Hepatocyte (in vitro differentiated cells): ENCODE results near the gene RAVER1. TPM values are rescaled to one million over a fixed set of nuclear protein-coding genes. Genes with fewer than 3 reads are reported as not detected.
"Not testable (repeated sequence)": the region's sequence is repeated elsewhere in the genome, so short reads cannot be mapped to it uniquely, and the experiment has no call there.

Source experiments
- DNase-seq: peaks from one replicate; pipeline ENCODE4 v3.0.0-alpha.2; 2016; ENCODE audit warnings: low spot score
- H2AFZ ChIP-seq: fragments of 200-600 bp; sonication (generic); 2 replicates; pipeline ENCODE4 v1.6.0; 2016; ENCODE audit warnings: antibody characterized with exemption, mild to moderate bottlenecking
- H3K27ac ChIP-seq: fragments of 200-600 bp; sonication (generic); 2 replicates; pipeline ENCODE4 v1.5.1; 2016; ENCODE audit warnings: mild to moderate bottlenecking
- H3K27me3 ChIP-seq: fragments of 200-600 bp; sonication (generic); 2 replicates; pipeline ENCODE4 v1.6.1; 2016
- H3K36me3 ChIP-seq: fragments of 200-600 bp; sonication (generic); replicated peaks from 2 replicates; pipeline ENCODE4 v1.5.1; 2016; ENCODE audit warnings: low read depth; ENCODE audit not compliant: insufficient read depth
- H3K4me1 ChIP-seq: fragments of 200-600 bp; sonication (generic); 2 replicates; pipeline ENCODE4 v1.5.1; 2016; ENCODE audit warnings: mild to moderate bottlenecking, moderate library complexity; ENCODE audit not compliant: insufficient read depth
- H3K4me2 ChIP-seq: fragments of 200-600 bp; sonication (generic); 2 replicates; pipeline ENCODE4 v1.6.0; 2016
- H3K4me3 ChIP-seq: fragments of 200-600 bp; sonication (generic); 2 replicates; pipeline ENCODE4 v1.5.1; 2016; ENCODE audit warnings: mild to moderate bottlenecking
- H3K79me2 ChIP-seq: fragments of 200-600 bp; sonication (generic); 2 replicates; pipeline ENCODE4 v1.6.0; 2017; ENCODE audit warnings: mild to moderate bottlenecking
- H3K9me2 ChIP-seq: fragments of 200-600 bp; sonication (generic); replicated peaks from 2 replicates; pipeline ENCODE4 v1.6.0; 2017; ENCODE audit warnings: mild to moderate bottlenecking; ENCODE audit not compliant: insufficient read depth
- H3K9me3 ChIP-seq: fragments of 200-600 bp; sonication (generic); 2 replicates; pipeline ENCODE4 v1.5.1; 2016; ENCODE audit warnings: low read depth, mild to moderate bottlenecking
- H4K20me1 ChIP-seq: fragments of 200-600 bp; sonication (generic); 2 replicates; pipeline ENCODE4 v1.6.0; 2016; ENCODE audit warnings: mild to moderate bottlenecking; ENCODE audit not compliant: insufficient read depth, poor library complexity, severe bottlenecking
- EZH2 ChIP-seq: fragments of 200-600 bp; sonication (generic); IDR thresholded peaks from 2 replicates; pipeline ENCODE4 v1.6.1; 2016; ENCODE audit warnings: antibody characterized with exemption, mild to moderate bottlenecking, borderline replicate concordance
- EZH2phosphoT487 ChIP-seq: fragments of 200-600 bp; sonication (generic); IDR thresholded peaks from one replicate; pipeline ENCODE4 v1.6.1; 2018; ENCODE audit warnings: antibody characterized with exemption, mild to moderate bottlenecking, low read depth, moderate library complexity; ENCODE audit not compliant: unreplicated experiment, severe bottlenecking
- WGBS: methylation state at CpG from one replicate; pipeline ENCODE4 v1.1.6; 2016; ENCODE audit warnings: low lambda C conversion rate; ENCODE audit errors: missing lambda C conversion rate; 5-methylcytosine and 5-hydroxymethylcytosine counted together
- polyA plus RNA-seq: library from polyadenylated mRNA; unstranded; fragments of >200 nt; fragmentation: Nextera tagmentation; extraction: Ambion mirVana; gene quantifications from 2 replicates; pipeline ENCODE4 v1.2.1, GENCODE V29; 2016
- total RNA-seq: library from RNA; depleted of rRNA; stranded (reverse); fragments of >200 nt; gene quantifications from 2 replicates; pipeline ENCODE4 v1.2.3, GENCODE V29; 2014
- TF ChIP-seq, protein P1 (sequence below): fragments of 200-600 bp; sonication (generic); IDR thresholded peaks from 2 replicates; pipeline ENCODE4 v1.5.1; 2016; ENCODE audit warnings: antibody characterized with exemption, mild to moderate bottlenecking; ENCODE audit not compliant: poor library complexity

RAVER1 gene
- total and polyA plus RNA-seq, 2 experiments from 2014 or later, result 16.4 to 42.0 TPM

DNA sequence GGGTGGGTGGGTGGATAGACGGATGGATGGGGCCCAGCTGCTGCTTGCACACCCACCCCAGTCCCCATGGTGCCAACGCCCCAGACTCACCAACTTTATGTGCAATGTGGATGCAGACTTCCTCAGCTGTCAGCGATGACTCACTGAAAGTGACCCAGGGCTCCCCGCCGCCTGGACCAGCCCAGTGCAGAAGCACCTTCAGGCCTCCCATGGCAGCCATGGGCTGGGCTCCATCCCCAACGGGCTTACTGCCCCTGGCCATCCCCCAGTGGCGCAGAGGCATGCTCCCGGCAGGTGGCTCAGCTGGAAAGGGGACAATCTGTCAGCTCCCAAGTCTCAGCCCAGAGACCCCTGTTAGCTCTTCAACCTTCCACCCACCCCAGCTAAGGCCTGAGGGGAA, 44.8 kb upstream of the RAVER1 start:
- H3K9me3 ChIP-seq, result no peaks in the 10 kb centered on the region
- no peak overlapping the region for H2AFZ ChIP-seq
- no peak for DNase-seq
- WGBS, result 96% methylated on average over 7 of the region's 8 CpGs
- no peak overlapping the region for H3K4me3 ChIP-seq
- H3K36me3 ChIP-seq, result no peaks in the 10 kb centered on the region
- TF ChIP-seq, protein P1, sequence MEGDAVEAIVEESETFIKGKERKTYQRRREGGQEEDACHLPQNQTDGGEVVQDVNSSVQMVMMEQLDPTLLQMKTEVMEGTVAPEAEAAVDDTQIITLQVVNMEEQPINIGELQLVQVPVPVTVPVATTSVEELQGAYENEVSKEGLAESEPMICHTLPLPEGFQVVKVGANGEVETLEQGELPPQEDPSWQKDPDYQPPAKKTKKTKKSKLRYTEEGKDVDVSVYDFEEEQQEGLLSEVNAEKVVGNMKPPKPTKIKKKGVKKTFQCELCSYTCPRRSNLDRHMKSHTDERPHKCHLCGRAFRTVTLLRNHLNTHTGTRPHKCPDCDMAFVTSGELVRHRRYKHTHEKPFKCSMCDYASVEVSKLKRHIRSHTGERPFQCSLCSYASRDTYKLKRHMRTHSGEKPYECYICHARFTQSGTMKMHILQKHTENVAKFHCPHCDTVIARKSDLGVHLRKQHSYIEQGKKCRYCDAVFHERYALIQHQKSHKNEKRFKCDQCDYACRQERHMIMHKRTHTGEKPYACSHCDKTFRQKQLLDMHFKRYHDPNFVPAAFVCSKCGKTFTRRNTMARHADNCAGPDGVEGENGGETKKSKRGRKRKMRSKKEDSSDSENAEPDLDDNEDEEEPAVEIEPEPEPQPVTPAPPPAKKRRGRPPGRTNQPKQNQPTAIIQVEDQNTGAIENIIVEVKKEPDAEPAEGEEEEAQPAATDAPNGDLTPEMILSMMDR, result no peak
- TF ChIP-seq EZH2 (no peak), EZH2phosphoT487 (no peak)
- no peaks in the 10 kb centered on the region for H4K20me1 ChIP-seq
- no peaks in the 10 kb centered on the region for H3K27me3 ChIP-seq
- H3K4me2 ChIP-seq, result no peak overlapping the region
- H3K79me2 ChIP-seq, result peaks cover 13% of the 10 kb centered on the region
- no peak overlapping the region for H3K27ac ChIP-seq
- H3K9me2 ChIP-seq, result no peaks in the 10 kb centered on the region
- H3K4me1 ChIP-seq, result no peaks in the 10 kb centered on the region

- not testable (repeated sequence) for H3K4me3 ChIP-seq, H3K36me3 ChIP-seq, DNase-seq, H3K9me3 ChIP-seq, H3K27me3 ChIP-seq, H4K20me1 ChIP-seq, H3K4me2 ChIP-seq, H3K4me1 ChIP-seq, H3K27ac ChIP-seq, H2AFZ ChIP-seq, H3K9me2 ChIP-seq
- WGBS, result 95% methylated on average over 2 of the region's 2 CpGs
- peaks cover 13% of the 10 kb centered on the region for H3K79me2 ChIP-seq
Observed at GRCh38 chr19:10377140-10377640, 43.9 kb upstream of the RAVER1 start.

GRCh38 chr19:10374931-10375330, 41.6 kb upstream of the RAVER1 start:
- H3K27me3 ChIP-seq, result no peaks in the 10 kb centered on the region
- H3K27ac ChIP-seq, result no peak overlapping the region
- H3K4me2 ChIP-seq, result no peak overlapping the region
- H3K9me3 ChIP-seq, result no peaks in the 10 kb centered on the region
- no peaks in the 10 kb centered on the region for H3K9me2 ChIP-seq
- no peaks in the 10 kb centered on the region for H3K4me1 ChIP-seq
- WGBS, result 95% methylated on average over 5 of the region's 5 CpGs
- H4K20me1 ChIP-seq, result no peaks in the 10 kb centered on the region
- H2AFZ ChIP-seq, result no peak overlapping the region
- no peak overlapping the region for H3K4me3 ChIP-seq
- H3K79me2 ChIP-seq, result peaks cover 11% of the 10 kb centered on the region
- DNase-seq, result no peak
- no peak for TF ChIP-seq EZH2
- H3K36me3 ChIP-seq, result no peaks in the 10 kb centered on the region

- no peaks in the 10 kb centered on the region for H3K9me3 ChIP-seq
- TF ChIP-seq, protein P1, result no peak
- TF ChIP-seq EZH2, result no peak
- no peak for TF ChIP-seq EZH2phosphoT487
- no peak overlapping the region for H3K27ac ChIP-seq
- no peak overlapping the region for H3K4me3 ChIP-seq
- H3K79me2 ChIP-seq, result no peaks in the 10 kb centered on the region
- no peaks in the 10 kb centered on the region for H3K36me3 ChIP-seq
- 93% methylated on average over 3 of the region's 3 CpGs for WGBS
- no peaks in the 10 kb centered on the region for H3K9me2 ChIP-seq
- no peak overlapping the region for H2AFZ ChIP-seq
- H3K4me2 ChIP-seq, result no peak overlapping the region
- no peaks in the 10 kb centered on the region for H3K4me1 ChIP-seq
- no peaks in the 10 kb centered on the region for H4K20me1 ChIP-seq
- no peaks in the 10 kb centered on the region for H3K27me3 ChIP-seq
- no peak for DNase-seq
Observed at GRCh38 chr19:10372690-10373089, 39.4 kb upstream of the RAVER1 start.
